ENCODE measurements around the gene GP1BA.

GP1BA gene

GRCh38 chr17:4946312-4946976, 14.4 kb downstream of the GP1BA start:
- no peak for DNase-seq
- Histone ChIP-seq H3K36me3 (peaks cover 24% of the 10 kb centered on the region), H3K4me3 (ENCODE audit: low read depth, low read length) (peak overlapping the region; percentile 77)

GRCh38 chr17:4947010-4947410, 14.9 kb downstream of the GP1BA start:
- H3K9me3 ChIP-seq: no peaks in the 10 kb centered on the region
- H3K27me3 ChIP-seq: no peaks in the 10 kb centered on the region
- peaks cover 24% of the 10 kb centered on the region for H3K36me3 ChIP-seq
- peaks cover 4% of the 10 kb centered on the region for H3K4me1 ChIP-seq
- DNase-seq: no peak
- peak overlapping the region; percentile 77 for H3K4me3 ChIP-seq (ENCODE audit: low read depth, low read length)
- no peak for TF ChIP-seq CTCF (IDR thresholded peaks at IDR 0.05; ENCODE audit: low read depth, low read length)

More at GRCh38 chr17:4946312-4946976, 14.4 kb downstream of the GP1BA start:
- Histone ChIP-seq H3K4me1 (peaks cover 4% of the 10 kb centered on the region), H3K9me3 (no peaks in the 10 kb centered on the region), H3K27me3 (no peaks in the 10 kb centered on the region)
- TF ChIP-seq CTCF (IDR thresholded peaks at IDR 0.05; ENCODE audit: low read depth, low read length): no peak

- H3K27me3 ChIP-seq: no peaks in the 10 kb centered on the region
- H3K4me3 ChIP-seq (ENCODE audit: low read depth, low read length): peak overlapping the region; percentile 77
- peaks cover 24% of the 10 kb centered on the region for H3K36me3 ChIP-seq
- TF ChIP-seq CTCF (IDR thresholded peaks at IDR 0.05; ENCODE audit: low read depth, low read length): no peak
- DNase-seq: peak; percentile 37
- no peaks in the 10 kb centered on the region for H3K9me3 ChIP-seq
- peaks cover 4% of the 10 kb centered on the region for H3K4me1 ChIP-seq
Observed at GRCh38 chr17:4947411-4948165, 15.5 kb downstream of the GP1BA start.

- no peak for TF ChIP-seq CTCF (IDR thresholded peaks at IDR 0.05; ENCODE audit: low read depth, low read length)
- Histone ChIP-seq H3K36me3 (peaks cover 24% of the 10 kb centered on the region), H3K9me3 (no peaks in the 10 kb centered on the region), H3K4me1 (peaks cover 4% of the 10 kb centered on the region), H3K27me3 (no peaks in the 10 kb centered on the region), H3K4me3 (ENCODE audit: low read depth, low read length) (peak within 1 kb of the TSS; percentile 77)
- peak; percentile 80 for DNase-seq
Observed at GRCh38 chr17:4948166-4948930, 16.3 kb downstream of the GP1BA start, which contains the start of gene PFN1. TSS of gene PFN1 (minus strand) at chr17:4948530. CDS start at chr17:4948394, 136 bp downstream.

GRCh38 chr17:4948931-4949320, 16.8 kb downstream of the GP1BA start:
- Histone ChIP-seq H3K4me1 (peaks cover 4% of the 10 kb centered on the region), H3K27me3 (no peaks in the 10 kb centered on the region), H3K4me3 (ENCODE audit: low read depth, low read length) (peak overlapping the region; percentile 77), H3K36me3 (peaks cover 24% of the 10 kb centered on the region), H3K9me3 (no peaks in the 10 kb centered on the region)
- no peak for TF ChIP-seq CTCF (IDR thresholded peaks at IDR 0.05; ENCODE audit: low read depth, low read length)
- DNase-seq: peak; percentile 76

Data from BE2C (cell line).